NCI-H82 treated with DMSO at 0.1 percent for 48 hours (cell line): ENCODE measurements around the gene ZNF598.
A peak's percentile ranks its signal among the peaks of the same experiment; 100 is the strongest.

Experiments used
- DNase-seq: peaks from one replicate; lab custom pipeline; 2025; ENCODE audit not compliant: unreplicated experiment; lab: John Stamatoyannopoulos, UW

ZNF598 gene

DNA sequence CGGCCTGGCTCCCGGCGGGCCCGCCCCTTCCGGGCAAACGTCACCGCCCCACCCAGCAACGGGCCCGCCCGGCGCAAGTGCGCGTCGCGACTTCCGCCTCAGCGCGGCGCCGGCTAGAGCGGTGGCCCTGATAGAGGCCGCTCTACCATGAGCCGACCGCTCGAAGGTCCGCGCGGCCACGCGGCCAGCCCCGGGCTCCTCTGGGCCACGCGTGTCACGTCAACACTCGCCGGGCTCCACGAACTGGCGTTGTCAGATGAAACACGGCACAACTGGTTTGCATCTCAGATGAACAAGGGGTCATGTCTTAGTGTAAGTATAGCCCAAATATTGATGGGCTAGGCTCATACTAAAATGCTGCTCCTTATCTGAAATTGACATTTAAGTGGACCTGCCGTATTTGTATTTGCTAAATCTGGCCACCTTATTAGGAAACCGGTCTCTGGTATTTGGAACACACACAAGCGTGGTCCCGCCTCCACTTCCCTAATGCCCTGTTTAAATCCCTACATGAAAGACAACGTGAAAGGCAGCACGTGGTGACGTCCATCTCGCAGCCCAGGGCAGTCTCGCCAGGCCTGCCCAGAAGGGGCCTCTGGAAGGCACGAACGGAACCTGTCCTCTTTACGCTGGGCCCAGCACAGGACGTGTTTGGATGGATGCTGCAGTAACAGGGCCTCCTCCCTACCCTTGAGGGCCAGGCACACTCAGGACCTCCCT lies at the start of gene ZNF598:
Gene ZNF598 (minus strand): TSS at position 31 of the 720 bp plus-strand sequence.
- peak; percentile 64 for DNase-seq

DNA sequence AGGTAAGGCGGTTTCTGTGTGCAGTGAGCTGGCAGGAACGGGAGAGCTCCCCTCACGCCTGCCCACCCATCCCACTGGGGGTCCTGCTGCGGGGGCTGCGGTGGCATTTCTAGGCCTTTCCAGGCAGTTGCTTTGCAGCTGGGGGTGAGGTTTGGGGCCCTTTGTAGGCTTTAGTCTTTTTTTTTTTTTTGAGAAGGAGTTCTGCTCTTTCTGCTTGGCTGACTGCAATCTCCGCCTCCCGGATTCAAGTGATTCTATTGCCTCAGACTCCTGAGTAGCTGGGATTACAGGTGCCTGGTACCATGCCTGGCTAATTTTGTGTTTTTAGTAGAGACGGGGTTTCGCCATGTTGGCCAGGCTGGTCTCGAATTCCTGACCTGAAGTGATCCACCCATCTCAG lies 49.3 kb upstream of the ZNF598 start:
- no peak for DNase-seq

DNA sequence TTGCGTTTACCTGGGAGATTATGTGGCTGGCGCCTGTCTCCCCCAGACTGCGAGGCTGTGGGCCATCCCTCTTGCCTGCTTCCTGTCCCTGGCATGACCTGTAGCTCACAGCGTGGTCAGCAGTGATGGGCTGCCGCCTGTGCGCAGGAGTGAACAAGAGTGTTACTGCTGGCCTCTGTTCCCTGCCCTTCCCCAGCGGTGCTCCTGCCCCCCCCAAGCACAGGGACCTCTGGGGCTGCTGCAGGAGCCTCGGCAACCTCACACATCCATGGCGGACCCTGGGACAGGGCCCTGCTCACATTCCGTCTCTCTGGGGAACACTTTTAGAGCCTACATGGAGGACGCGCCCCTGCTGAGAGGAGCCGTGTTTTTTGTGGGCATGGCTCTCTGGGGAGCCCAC lies 48.8 kb upstream of the ZNF598 start:
- DNase-seq, result no peak

DNA sequence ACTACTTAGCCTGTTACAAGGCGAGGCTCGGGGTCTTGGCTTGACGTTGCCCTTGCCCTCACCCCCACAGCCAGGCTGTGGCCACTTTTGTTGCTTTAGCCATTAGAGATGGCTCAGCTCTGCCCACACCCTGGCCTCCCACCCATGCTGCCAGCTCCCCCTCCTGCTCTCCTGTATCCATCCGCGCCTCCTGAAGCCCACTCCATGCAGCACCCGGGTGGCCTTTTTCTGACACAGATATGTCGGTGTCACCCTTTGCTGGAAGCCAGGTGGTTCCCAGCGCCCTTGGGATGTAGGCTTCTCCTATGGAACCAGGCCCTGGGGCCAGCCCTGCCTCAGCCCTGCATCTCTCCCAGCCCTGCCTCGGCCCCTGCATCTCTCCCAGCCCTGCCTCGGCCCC lies 47.8 kb upstream of the ZNF598 start:
- no peak for DNase-seq

DNA sequence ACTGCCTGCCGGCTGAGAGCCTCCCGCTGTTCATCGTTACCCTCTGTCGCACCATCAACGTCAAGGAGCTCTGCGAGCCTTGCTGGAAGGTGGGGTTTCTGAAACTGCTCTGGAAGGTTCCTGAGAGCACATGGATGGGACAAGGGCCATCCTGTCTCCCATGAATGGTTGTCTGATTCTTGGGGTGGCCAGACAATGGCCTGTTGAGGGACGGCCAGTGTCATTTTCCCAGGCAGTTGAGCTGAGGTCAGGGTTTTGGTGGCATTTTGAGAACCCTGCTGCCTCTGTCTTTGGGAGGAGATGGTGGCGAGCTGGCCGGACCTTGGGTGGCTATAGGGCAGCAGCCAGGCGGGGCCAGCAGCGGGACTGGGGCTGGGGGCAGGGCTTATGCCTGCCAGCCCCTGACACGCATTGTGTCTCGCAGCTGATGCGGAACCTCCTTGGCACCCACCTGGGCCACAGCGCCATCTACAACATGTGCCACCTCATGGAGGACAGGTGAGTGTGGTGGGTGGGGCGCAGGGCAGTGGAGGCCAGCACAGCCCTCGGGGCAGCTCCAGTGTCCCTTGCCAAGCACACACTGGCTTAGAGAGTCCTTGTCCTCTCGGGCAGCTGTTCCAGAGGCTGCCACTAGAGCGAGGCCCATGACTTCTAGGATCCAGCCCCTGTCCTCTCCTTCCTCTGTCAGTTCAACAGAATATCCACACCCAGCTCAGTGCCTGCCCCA lies 47.2 kb upstream of the ZNF598 start:
- no peak for DNase-seq

DNA sequence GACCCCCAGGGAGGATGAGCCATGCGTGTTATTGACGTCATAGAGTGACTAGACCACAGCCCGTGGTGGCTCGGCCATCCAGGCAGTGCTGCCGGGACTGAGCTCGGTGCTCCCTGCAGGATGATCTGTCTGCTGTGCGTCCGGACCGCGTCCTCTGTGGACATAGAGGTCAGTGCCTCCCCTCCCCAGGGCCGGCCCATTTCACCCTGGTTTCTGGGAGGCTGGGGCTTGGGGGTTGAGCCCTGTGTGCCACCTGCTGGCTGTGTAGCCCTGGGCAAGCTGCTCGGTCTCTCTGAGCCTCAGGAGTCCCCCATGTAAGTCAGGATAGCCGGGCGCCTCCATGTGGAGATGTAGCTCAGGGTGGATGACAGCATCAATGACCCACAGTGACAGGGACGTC lies 46.5 kb upstream of the ZNF598 start:
- no peak for DNase-seq

DNA sequence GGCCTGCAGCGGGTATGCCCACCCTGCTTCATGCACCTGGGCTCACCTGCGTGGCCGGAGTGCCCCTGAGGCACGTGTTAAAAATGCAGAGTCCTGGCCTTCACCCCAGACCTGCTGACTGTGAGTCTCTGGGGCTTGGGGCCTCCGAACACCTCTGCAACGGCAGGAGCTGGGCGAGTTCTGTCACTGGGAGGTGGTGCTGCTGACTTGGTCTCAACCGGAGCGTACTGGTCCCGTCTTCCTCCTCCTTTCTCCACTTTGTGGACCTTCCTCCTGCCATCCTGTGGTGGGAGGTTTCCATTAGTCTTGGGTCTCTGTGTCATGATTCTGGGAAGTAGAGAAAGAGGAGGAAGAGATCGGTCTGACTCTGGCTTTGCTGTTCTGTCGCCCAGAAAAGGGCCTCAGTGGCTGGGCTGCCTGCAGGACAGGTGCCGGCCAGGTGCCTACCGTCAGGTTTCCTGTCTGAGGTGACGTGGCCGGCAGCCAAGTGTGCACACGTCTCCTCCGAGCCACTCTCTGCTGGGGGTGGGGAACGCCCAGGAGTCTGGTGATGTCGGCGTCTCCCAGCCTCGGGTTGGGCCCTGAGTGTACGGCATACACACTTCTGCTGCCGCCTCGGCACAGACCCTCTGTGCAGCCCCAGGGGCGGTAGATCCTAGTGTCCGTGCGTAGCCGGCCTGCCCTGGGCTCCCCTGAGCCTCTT lies 45.1 kb upstream of the ZNF598 start:
- DNase-seq, result no peak

DNA sequence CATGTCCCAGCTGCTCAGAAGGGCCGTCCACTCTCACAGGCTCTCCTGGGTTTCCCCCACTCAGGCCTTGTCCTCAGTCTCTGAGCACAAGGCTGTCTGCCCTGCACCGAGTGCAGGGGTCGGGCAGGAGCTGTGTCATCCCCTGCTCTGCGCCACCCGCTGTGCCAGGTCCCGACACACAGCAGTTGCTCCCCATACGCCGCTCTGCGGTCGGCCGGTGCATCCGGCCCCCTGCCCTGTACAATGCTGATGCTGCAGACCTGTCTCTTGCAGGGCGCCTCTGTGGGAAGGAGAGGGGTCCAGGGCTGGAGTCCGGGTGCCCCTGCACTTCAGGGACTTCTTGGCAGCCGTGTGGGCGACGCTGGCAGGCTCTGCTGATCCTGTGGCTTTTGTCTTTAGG lies 44.3 kb upstream of the ZNF598 start:
- no peak for DNase-seq

DNA sequence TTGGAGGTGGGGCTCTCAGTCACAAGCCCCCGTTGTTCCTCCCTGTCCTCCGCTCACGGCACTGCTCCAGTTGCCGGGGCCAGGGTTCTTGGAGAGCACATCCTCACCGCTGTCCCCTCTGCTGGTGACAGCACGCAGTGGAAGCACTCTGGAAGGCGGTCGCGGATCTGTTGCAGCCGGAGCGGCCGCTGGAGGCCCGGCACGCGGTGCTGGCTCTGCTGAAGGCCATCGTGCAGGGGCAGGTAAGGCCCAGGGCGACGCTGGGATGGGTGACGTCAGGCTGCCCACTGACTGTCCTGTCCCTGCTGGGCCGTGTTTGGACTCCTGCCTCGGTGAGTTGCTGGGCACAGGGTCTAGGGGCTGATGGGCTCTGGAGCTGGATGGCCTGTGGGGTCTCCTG lies 43.6 kb upstream of the ZNF598 start:
- DNase-seq, result no peak

DNA sequence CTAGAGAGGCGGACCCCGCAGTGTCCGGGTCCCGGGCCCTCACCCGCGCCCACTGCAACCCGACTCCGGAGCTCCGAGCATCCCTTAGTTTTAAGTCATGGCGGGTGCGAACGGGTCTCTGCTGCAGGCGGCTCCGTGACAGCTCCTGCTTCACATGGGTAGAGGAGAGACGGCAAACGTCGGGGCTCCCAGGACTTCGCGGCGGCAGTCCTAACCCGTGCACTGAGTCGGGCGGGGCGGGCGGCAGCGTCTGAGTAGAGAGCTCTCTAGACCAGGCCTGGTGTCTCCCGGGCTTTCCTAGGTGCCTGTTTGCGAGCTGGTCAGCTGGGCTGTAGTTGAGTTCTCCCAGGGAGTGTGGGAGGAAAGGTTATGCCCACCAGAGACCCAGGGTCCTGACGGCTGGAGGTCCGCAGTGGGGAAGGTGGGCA lies 38.5 kb upstream of the ZNF598 start:
- no peak for DNase-seq

DNA sequence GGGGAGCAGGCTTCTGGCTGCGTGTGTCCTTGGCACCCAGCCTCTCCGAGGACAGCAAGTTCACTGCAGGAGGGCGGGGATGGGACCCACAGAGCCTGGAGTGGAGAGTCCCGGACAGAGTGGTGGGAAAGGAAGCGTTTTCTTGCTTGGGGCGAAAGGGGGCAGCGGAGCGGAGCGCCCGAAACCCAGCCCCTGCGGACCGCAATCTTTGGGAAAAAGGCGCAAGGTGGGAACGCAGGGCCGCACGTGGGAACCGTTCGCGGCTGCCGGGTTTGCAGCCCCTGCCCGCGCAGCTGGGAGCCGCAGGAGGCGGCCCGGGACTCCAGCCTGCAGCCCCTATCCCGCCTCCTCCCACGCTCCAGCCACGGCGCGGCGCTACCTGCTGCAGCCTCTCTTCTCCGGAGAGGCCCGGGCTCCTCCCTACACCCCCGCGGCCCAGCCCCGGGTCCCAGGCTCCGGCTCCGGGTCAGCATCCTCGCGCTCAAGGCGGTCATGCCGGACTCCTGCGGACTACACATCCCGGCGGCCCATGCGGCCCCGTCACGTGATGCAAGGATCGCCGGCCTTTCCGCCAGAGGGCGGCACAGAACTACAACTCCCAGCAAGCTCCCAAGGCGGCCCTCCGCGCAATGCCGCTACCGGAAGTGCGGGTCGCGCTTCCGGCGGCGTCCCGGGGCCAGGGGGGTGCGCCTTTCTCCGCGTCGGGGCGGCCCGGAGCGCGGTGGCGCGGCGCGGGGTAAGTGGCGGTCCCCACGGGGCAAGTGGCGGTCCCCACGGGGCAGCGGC lies 37.9 kb upstream of the ZNF598 start, which contains the start of the genes NTHL1 and TSC2:
Gene NTHL1 (minus strand): TSS at position 505 of the 786 bp plus-strand sequence. CDS start 11 bp downstream, at position 494.
Gene TSC2 (plus strand): TSS at position 656 of the 786 bp plus-strand sequence. CDS start 631 bp downstream, outside the sequence.
- DNase-seq, result peak; percentile 83

DNA sequence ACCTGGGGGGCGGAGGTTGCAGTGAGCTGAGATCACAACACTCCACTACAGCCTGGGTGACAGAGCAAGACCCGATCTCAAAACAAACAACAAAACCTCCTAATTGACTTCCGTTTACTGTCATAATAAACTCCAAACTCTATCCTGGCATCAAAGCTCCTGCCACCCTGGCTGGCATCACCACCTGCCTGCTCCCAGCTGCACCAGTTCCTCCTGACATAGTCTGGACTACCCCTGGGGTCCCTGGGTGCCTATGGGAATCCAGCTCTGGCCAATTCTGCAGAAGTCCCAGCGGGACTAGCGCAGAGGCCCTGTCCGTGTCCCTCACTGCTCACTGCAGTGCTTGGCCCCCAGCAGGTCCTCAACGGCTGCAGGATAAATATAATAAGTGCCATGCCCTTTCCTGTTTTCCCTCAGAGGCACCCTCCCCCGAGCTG lies 37.3 kb upstream of the ZNF598 start:
- DNase-seq, result no peak

DNA sequence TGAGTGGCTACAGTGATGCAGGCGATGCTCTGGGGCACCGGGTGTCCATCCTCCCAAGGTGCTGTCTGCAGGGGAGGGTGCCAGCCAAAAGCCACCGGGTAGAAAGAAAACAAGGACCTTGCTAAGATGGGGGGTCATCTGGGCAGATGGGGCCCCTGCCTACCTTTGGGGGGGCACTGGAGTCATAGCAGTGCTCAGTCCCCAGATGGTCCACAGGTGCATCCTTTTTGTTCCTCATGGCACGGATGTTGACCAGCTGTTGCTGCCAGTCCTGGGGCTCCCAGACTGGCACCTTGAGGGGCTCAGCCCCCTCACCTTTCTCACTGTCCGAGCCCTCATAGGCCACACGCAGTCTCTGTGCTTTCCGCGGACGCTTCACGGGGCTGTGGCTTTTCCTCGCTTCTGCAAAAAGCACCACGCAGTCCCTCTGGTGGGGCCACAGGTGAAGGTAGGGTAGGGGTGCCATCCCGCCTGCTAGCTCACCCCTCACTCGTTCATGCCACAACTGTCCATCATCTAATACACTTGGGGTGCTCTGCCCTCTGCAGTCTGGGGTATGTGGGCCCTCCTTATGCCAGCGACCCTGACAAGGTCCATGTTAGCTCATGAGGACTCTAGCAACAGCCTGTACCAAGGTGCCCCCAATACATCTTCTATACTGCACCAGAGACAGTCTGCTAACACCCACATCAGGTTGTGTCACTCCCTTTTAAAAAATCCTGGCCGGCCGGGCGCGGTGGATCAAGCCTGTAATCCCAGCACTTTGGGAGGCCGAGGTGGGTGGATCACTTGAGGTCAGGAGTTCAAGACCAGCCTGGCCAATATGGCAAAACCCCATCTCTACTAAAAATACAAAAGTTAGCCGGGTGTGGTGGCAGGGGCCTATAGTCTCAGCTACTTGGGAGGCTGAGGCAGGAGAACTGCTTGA lies 36.6 kb upstream of the ZNF598 start:
- DNase-seq, result no peak

DNA sequence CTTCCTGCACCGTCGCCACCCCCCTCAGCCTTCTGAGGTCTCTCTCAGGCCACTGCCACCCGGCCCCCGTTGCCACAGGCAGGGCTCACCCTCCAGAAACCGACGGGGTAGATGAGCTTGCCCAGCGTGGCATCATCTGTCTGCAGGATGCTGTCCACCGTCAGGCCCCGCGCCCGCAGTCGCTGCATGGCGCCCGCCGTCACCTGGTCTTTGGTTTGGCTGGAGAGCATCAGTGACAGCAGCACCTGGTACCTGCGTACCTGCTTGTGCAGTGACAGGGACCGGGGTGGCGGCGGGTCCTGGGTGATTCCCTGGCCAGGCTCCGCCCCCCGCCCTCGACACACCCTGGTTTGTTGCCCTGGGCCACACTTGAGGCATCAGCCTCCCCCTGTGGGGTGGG lies 34.9 kb upstream of the ZNF598 start:
- DNase-seq, result no peak

DNA sequence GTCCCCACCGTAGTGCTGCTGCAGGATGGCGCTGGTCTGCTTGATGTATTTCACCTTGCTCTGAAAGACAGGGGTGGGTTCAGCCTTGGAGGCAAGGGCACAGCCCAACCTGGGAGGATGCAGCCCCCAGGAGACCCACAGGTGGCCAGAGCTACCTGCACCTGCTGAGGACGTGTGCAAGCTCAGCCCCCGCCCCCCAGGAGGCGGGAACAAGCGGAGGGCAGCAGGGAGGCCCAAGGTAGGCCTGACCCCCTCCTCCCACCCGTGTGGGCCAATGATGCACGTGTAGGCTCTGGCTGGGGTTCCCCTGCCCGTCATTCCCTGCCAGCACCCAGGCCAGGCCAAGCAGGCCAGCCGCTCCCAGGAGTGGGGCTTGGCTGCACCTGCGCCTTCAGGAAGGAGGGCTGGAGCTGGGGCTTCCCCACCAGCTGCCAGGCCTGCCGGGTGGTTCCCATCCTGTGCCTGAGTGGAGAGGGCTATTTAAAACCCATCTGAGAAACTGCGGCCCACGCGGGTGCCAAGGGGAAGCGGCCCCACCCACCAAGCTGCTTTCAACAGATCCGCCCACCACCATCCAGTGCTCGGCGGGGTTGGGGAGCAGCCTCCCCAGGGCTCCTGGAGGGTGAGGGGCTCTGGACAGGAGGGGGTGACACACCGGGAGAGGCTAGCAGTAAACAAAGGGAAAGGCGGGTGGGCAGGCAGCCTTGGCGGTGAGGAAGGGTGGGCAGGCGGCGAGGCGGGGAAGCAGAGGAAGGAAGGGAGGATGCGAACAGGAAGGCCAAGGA lies 34.2 kb upstream of the ZNF598 start:
- no peak for DNase-seq

DNA sequence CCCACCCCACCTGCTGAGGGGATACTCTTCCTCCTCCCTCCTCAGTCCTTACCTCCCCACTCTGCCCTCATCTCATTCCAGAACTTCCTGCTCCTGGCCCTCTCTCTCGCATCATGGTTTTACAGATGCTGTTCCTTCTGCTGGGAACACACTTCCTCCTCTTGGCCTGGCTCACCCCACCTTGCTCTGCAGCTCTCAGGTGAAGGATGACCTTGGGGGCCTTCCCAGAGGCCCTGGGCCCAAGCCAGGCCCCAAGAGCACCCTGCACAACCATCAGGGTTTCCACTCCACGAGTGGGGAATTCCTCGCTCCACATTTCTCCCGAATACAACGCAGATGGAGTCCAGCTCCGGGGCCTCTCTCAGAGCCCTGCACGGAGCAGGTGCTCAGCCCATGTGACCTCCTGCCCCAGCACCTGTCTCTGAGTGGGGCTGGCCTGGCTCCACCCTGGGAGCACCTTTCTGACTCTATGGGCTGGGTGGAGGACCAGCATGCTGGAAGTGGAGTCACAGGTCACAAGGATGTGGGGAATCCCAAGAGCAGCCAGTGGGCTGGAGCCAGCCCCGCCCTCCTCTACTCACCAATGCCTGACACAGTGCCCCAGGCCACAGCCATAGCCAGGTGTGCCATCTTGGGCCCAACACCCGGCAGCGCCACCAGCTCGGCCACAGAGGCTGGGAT lies 33.5 kb upstream of the ZNF598 start:
- DNase-seq, result no peak

DNA sequence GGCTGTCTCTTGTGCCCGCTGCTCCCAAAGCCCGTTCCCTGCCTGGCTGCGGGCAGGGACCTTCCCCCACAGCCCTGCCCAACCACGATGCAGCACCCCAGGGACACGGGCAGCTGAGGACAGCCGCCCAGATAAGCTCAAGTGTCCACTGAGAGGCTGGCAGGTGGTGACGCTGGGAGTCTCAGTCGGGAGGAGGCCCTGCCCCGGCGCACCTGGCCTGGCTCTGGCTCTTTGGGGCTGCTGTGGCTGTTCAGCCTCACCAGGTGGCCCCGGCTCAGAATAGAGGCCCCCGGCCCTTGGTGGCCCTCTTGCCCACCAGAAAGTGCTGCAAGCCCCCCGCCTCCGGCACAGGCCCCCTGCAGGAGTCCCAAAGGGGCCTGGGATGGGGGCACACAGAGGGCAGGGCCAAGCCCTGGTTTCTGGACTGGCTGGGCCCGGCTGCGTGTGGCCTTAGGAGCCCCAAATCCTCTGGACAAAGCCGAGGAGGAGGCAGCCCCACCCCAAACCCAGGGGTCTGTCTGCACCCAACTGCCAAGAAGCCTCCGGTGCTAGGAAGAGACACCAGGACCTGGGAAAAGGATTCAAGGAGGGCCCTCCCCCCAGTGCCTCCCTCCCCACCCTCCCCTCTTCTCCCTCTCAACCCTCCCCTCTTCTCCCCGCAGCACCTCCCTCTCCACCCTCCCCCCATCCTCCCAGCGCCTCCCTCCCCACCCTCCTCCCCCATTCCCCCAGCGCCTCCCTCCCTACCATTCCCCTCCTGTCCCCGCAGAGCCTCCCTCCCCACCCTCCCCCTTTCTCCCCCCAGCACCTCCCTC lies 32.8 kb upstream of the ZNF598 start:
- no peak for DNase-seq
